H9 (cell line): ENCODE data around the gene FGF16. TPM values are rescaled to one million over a fixed set of nuclear protein-coding genes. Genes with fewer than 3 reads are reported as not detected.

Experiments used
- DNase-seq: peaks from one replicate; pipeline ENCODE4 v3.0.0-alpha.2; 2017
- H2AFZ ChIP-seq: one replicate; pipeline ENCODE4 v1.6.1; 2013; ENCODE audit warnings: mild to moderate bottlenecking, low read length, control low read depth, moderate library complexity
- H2AK5ac ChIP-seq: 2 replicates; pipeline ENCODE4 v1.6.1; 2013; ENCODE audit warnings: low read length, control low read depth, mixed read lengths; ENCODE audit not compliant: insufficient read length
- H2BK120ac ChIP-seq: one replicate; pipeline ENCODE4 v1.6.1; 2013; ENCODE audit warnings: low read depth, mild to moderate bottlenecking, low read length, control low read depth, inconsistent platforms; ENCODE audit not compliant: poor library complexity, severe bottlenecking
- H2BK12ac ChIP-seq: 2 replicates; pipeline ENCODE4 v1.6.1; 2013; ENCODE audit warnings: low read length, control low read depth, mixed read lengths, low read depth; ENCODE audit not compliant: insufficient read length
- H2BK15ac ChIP-seq: 2 replicates; pipeline ENCODE4 v1.6.1; 2013; ENCODE audit warnings: low read depth, low read length, control low read depth
- H2BK20ac ChIP-seq: one replicate; pipeline ENCODE4 v1.6.1; 2013; ENCODE audit warnings: low read depth, mild to moderate bottlenecking, low read length, control low read depth, inconsistent platforms; ENCODE audit not compliant: poor library complexity, severe bottlenecking
- H2BK5ac ChIP-seq: 2 replicates; pipeline ENCODE4 v1.6.1; 2013; ENCODE audit warnings: low read length, control low read depth, mixed read lengths; ENCODE audit not compliant: insufficient read length
- H3K14ac ChIP-seq: 2 replicates; pipeline ENCODE4 v1.6.1; 2013; ENCODE audit warnings: low read length, control low read depth; ENCODE audit not compliant: insufficient read depth
- H3K18ac ChIP-seq: 2 replicates; pipeline ENCODE4 v1.6.1; 2013; ENCODE audit warnings: low read depth, mild to moderate bottlenecking, mixed read lengths, low read length, control low read depth; ENCODE audit not compliant: insufficient read length
- H3K23ac ChIP-seq: 2 replicates; pipeline ENCODE4 v1.6.1; 2013; ENCODE audit warnings: low read length, control low read depth, mixed read lengths, low read depth; ENCODE audit not compliant: insufficient read length
- H3K23me2 ChIP-seq: 2 replicates; pipeline ENCODE4 v1.6.1; 2013; ENCODE audit warnings: low read depth, mild to moderate bottlenecking, mixed read lengths, low read length, control low read depth; ENCODE audit not compliant: insufficient read length, poor library complexity, severe bottlenecking
- H3K27ac ChIP-seq: 2 replicates; pipeline ENCODE4 v1.5.1; 2013; ENCODE audit warnings: low read length, control low read depth, mixed read lengths, low read depth; ENCODE audit not compliant: insufficient read length
- H3K27me3 ChIP-seq: 2 replicates; pipeline ENCODE4 v1.6.1; 2013; ENCODE audit warnings: low read length, control low read depth, inconsistent platforms; ENCODE audit not compliant: insufficient read depth
- H3K4ac ChIP-seq: 2 replicates; pipeline ENCODE4 v1.6.1; 2013; ENCODE audit warnings: low read depth, mild to moderate bottlenecking, control low read depth, inconsistent platforms, low read length, moderate library complexity
- H3K4me1 ChIP-seq: 2 replicates; pipeline ENCODE4 v1.6.1; 2013; ENCODE audit warnings: low read length, control low read depth, inconsistent platforms; ENCODE audit not compliant: insufficient read depth
- H3K4me2 ChIP-seq: 2 replicates; pipeline ENCODE4 v1.6.1; 2013; ENCODE audit warnings: low read length, control low read depth, mixed read lengths; ENCODE audit not compliant: insufficient read length, insufficient read depth
- H3K56ac ChIP-seq: 2 replicates; pipeline ENCODE4 v1.6.1; 2013; ENCODE audit warnings: low read depth, mild to moderate bottlenecking, mixed read lengths, low read length, control low read depth; ENCODE audit not compliant: insufficient read length
- H3K79me1 ChIP-seq: 2 replicates; pipeline ENCODE4 v1.6.1; 2013; ENCODE audit warnings: low read depth, mild to moderate bottlenecking, moderate library complexity, low read length, control low read depth, inconsistent platforms; ENCODE audit not compliant: insufficient read depth, poor library complexity, severe bottlenecking
- H3K79me2 ChIP-seq: 2 replicates; pipeline ENCODE4 v1.6.1; 2013; ENCODE audit warnings: low read length, control low read depth, inconsistent platforms; ENCODE audit not compliant: insufficient read depth
- H3K9ac ChIP-seq: 2 replicates; pipeline ENCODE4 v1.6.1; 2013; ENCODE audit warnings: low read length, control low read depth, mixed read lengths; ENCODE audit not compliant: insufficient read length; ENCODE audit errors: extremely low read depth
- H3K9me3 ChIP-seq: one replicate; pipeline ENCODE4 v1.6.1; 2013; ENCODE audit warnings: low read depth, low read length, inconsistent platforms; ENCODE audit not compliant: control insufficient read depth
- H3T11ph ChIP-seq: one replicate; pipeline ENCODE4 v1.6.1; 2013; ENCODE audit warnings: mild to moderate bottlenecking, low read length, control low read depth, inconsistent platforms
- H4K20me1 ChIP-seq: one replicate; pipeline ENCODE4 v1.6.1; 2013; ENCODE audit not compliant: control insufficient read depth, insufficient read length, insufficient read depth
- H4K5ac ChIP-seq: 2 replicates; pipeline ENCODE4 v1.6.1; 2013; ENCODE audit warnings: low read depth, mild to moderate bottlenecking, mixed read lengths, low read length, control low read depth; ENCODE audit not compliant: insufficient read length
- H4K8ac ChIP-seq: replicated peaks from 2 replicates; pipeline ENCODE4 v1.6.1; 2013; ENCODE audit warnings: low read length, control low read depth, mixed read lengths, low read depth; ENCODE audit not compliant: insufficient read length
- H4K91ac ChIP-seq: 2 replicates; pipeline ENCODE4 v1.6.1; 2013; ENCODE audit warnings: low read depth, mild to moderate bottlenecking, moderate library complexity, mixed read lengths, low read length, control low read depth; ENCODE audit not compliant: insufficient read length
- H3K27ac Mint-ChIP-seq, 3 experiments: 2 replicates in 2 of 3; 3 replicates in 1 of 3; pipeline ENCODE4 v1.8.0; 2020 to 2021; ENCODE audit warnings: mixed read lengths in 3 of 3, mild to moderate bottlenecking in 1 of 3, moderate library complexity in 1 of 3
- H3K27me3 Mint-ChIP-seq: 2 replicates; pipeline ENCODE4 v1.8.0; 2021; ENCODE audit warnings: low read depth, mild to moderate bottlenecking, moderate library complexity, mixed read lengths
- H3K36me3 Mint-ChIP-seq, 3 experiments: 2 replicates in 2 of 3; 3 replicates in 1 of 3; pipeline ENCODE4 v1.8.0; 2020 to 2021; ENCODE audit warnings: low read depth in 3 of 3, mixed read lengths in 3 of 3; ENCODE audit not compliant: insufficient read depth in 1 of 3
- H3K4me1 Mint-ChIP-seq, 2 experiments: 2 replicates each; pipeline ENCODE4 v1.8.0; 2020; ENCODE audit warnings: mixed read lengths in 2 of 2
- H3K4me3 Mint-ChIP-seq, 2 experiments: 2 replicates in 1 of 2; 3 replicates in 1 of 2; pipeline ENCODE4 v1.8.0; 2020 to 2021; ENCODE audit warnings: mild to moderate bottlenecking in 2 of 2, mixed read lengths in 2 of 2, moderate library complexity in 1 of 2
- H3K9me3 Mint-ChIP-seq, 2 experiments: 2 replicates in 1 of 2; 3 replicates in 1 of 2; pipeline ENCODE4 v1.8.0; 2020; ENCODE audit warnings: mild to moderate bottlenecking in 2 of 2, mixed read lengths in 2 of 2, moderate library complexity in 1 of 2
- CTCF ChIP-seq: fragments of 200-600 bp; sonication (generic); conservative IDR thresholded peaks from 3 replicates; pipeline ENCODE4 v1.8.0; 2021; ENCODE audit warnings: antibody characterized with exemption, mild to moderate bottlenecking
- WGBS: extraction: QIAGEN DNeasy Blood & Tissue Kit; methylation state at CpG from one replicate; pipeline ENCODE4 v1.1.7; 2013; ENCODE audit warnings: missing lambda C conversion rate, low lambda C conversion rate, mixed read lengths; ENCODE audit not compliant: insufficient read length; ENCODE audit errors: extremely low coverage; 5-methylcytosine and 5-hydroxymethylcytosine counted together
- total RNA-seq: library from RNA; stranded (reverse); gene quantifications from 2 replicates; pipeline ENCODE4 v1.2.1, GENCODE V29; 2021

Gene FGF16
- total RNA-seq, 1 experiment from 2014 or later, result 2.8 TPM

GRCh38 chrX:77422891-77423648, 24.1 kb upstream of the FGF16 start:
- Histone ChIP-seq H3K4me2 (no peak overlapping the region), H2AFZ (no peak overlapping the region), H2AK5ac (no peak overlapping the region), H3K79me2 (no peaks in the 10 kb centered on the region), H2BK120ac (no peak overlapping the region), H3K4ac (no peak overlapping the region), H4K5ac (no peak overlapping the region), H3K9ac (no peak overlapping the region), H3K56ac (no peak overlapping the region), H3K4me1 (peaks cover 3% of the 10 kb centered on the region; the same call in 1 of the 2 replicates), H3K27me3 (no peaks in the 10 kb centered on the region), H3K14ac (no peak overlapping the region), H3K18ac (no peak overlapping the region), H4K20me1 (no peaks in the 10 kb centered on the region), H3T11ph (no peak overlapping the region), H2BK20ac (no peak overlapping the region), H4K8ac (no peak overlapping the region), H3K9me3 (peaks cover 38% of the 10 kb centered on the region), H2BK12ac (no peak overlapping the region), H2BK5ac (no peak overlapping the region), H2BK15ac (no peak overlapping the region), H4K91ac (no peak overlapping the region), H3K23me2 (no peaks in the 10 kb centered on the region), H3K23ac (no peak overlapping the region), H3K79me1 (no peaks in the 10 kb centered on the region), H3K27ac (peak overlapping the region; percentile 67)
- Mint-ChIP-seq H3K9me3 (peaks cover 62 to 64% of the 10 kb centered on the region in 2 experiments), H3K27ac (peak overlapping the region; percentile 86 to 95 (median 90)), H3K4me3 (no peak overlapping the region), H3K4me1 (peaks cover 29 to 32% of the 10 kb centered on the region in 2 experiments), H3K36me3 (peaks cover 0 to 13% (median 7%) of the 10 kb centered on the region in 3 experiments; a peak in 5 of 7 replicates), H3K27me3 (no peaks in the 10 kb centered on the region; the same call in 1 of the 2 replicates)
- WGBS, result no CpG with 5 or more reads among the region's 4 CpGs
- peak; percentile 81 for DNase-seq
- no peak for TF ChIP-seq CTCF
